SH-SY5Y (cell line): Measurements from ENCODE around the gene MSANTD1.

Source experiments
- GATA2 ChIP-seq: IDR thresholded peaks from 2 replicates; pipeline ENCODE4 v1.6.1; 2011; ENCODE audit warnings: mild to moderate bottlenecking, low read depth, low read length
- GATA3 ChIP-seq: IDR thresholded peaks from 2 replicates; pipeline ENCODE4 v1.6.1; 2011; ENCODE audit warnings: low read depth, mild to moderate bottlenecking, low read length, moderate library complexity

Gene MSANTD1

DNA sequence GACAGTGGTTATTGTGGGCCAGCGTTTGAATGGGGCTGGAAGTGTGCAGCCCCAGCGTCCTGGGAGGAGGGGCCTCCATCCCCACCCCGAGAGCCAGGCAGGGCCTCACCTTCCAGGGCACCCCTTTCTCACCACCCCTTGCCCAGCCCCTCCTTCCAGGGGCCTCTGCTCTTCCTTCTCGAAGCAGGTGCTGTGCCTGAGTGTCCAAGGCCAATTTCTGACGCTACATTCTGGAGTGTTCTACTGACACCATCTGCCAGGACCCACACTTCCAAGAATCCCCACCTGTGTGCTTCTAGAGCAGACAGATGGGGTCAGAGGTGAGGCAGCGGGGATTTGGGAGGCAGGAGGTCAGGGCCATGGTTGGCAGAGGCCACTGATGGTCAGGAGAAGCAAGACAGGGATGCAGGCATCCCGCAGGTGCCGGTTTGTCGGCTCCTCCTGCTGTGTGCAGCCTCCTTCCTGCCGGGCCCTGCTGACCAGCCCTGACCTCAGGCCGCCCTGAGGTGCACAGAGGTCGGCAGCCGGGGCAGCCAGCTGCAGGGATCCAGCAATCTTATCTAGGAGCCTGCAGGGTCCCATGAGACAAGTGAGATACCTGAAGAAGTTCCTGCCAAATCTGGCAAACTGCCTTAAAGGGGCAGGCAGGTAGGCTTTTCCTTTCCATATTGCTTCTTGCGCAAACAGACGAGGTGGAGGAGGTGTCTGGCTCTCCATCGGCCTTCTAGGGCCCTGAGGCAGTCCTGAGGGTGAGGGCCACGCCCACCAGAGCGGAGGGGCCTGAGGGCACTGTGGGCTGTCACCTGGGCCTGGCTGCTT, 18.8 kb downstream of the MSANTD1 start:
- TF ChIP-seq GATA3 (no peak), GATA2 (no peak)

DNA sequence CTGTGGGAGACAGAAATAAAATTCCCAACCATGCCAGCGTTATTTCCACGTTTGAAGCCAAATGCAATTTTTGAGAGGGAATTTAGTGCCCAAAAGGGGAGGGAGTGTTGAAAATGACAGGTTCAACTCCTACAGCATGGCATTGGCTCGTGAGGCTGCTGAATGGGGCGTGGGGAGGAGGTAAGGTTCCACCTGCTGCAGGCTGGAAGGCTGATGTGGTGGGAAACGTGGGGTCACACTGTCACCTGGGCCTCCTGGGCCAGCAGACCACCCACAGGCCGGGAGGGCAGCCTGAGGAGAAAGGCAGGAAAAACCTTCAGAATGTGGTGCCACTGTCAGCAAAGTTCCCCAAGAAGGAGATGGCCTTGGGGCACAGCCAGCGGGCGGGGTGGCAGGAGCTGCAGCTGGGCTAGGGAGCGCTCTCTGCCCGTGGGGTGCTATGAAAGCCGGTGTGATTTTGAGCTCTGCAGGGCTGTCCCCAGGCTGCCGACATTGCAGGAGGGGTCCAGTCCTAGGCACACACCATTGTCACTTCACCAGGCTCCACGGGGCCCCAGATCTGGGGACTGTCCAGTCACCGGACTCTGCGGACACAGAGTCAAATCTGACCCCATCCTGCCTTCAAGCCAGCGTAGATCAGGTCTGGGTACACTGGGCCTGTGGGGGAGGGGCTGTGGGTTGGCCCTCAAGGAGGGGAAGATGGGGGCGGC, 19.6 kb downstream of the MSANTD1 start:
- TF ChIP-seq GATA2 (no peak), GATA3 (no peak)

DNA sequence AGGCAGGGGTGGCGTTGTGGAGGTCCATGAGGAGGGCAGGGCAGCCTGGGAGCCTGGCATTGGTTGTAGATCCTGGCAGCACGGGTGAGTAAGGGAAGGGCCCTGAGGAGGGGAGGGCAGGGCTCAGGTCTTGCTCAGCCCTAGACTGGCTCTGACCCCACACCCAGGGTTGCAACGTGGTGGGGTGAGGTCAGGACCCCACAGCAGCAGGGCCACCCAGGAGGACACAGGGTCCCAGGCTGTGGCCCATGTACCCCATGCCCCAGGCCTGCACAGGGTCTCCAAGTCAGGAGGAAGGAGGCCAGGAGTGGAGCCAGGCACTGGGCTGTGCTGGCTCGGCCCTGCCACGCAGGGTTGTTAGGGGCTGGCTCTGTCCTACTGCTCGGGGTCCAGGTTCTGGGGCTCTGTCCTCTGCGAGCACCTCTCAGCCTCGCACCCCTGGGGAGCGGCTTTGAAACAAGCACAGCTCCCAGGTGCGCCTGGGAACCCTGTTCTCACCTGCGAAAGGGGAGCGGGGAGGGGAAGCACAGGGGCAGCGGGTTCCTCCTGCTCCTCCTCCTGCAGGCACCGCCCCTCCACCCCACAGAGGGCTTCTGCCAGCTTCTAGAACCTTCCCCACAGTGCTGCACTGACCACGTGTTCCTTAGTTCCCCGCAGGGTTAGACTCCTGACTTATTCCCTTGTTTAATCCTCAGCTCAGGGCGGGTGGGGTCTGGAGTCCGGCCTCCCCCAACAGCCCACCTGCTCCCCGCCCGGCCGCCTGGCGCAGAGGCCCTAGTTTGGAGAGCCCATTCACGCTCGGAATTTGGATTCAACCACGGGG, 20.4 kb downstream of the MSANTD1 start:
- no peak for TF ChIP-seq GATA2
- no peak for TF ChIP-seq GATA3

DNA sequence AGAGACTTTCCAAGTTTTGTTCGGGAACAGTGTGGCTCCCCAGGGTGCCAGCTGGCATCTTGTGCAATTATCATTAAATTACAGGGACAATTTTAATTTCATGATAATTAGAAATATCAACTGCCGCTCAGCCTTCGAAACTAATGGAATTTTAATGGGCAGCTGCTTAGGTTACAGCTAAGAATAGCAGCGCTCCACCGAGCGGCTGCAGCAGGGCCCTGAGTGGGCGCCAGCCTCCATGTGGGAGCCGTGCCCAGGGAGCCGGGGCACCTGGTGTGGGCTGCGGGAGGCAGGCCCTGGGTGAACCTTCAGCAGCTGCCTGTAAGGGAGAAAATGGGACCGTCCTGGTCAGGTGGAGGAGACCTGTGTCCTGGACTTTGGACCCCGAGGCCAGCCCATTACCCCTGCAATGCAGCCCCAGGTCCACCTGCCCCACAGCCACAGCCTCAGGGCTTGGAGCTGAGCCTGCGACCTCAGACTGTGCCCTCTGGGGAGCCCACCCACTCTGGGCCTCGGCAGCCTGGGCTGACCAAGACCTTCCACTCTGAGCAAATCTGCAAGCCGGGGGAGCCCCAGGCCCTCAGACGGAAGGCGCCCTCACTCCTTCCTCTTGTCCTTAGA, 21.1 kb downstream of the MSANTD1 start:
- TF ChIP-seq GATA3 (no peak), GATA2 (no peak)

DNA sequence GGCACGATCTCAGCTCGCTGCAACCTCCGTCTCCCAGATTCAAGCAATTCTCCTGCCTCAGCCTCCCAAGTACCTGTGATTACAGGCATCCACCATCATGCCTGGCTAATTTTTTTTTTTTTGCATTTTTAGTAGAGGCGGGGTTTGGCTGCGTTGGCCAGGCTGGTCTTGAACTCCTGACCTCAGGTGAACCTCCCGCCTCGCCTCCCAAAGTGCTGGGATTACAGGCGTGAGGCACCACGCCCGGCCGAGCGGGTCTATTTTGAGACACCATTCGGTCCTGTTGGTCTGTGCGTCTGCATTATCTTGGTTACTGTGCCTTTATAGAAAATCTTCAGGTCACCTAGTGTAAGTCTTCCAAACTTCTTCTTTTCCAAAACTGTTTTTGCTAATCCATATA, 22.2 kb downstream of the MSANTD1 start:
- no peak for TF ChIP-seq GATA2
- TF ChIP-seq GATA3 = no peak

DNA sequence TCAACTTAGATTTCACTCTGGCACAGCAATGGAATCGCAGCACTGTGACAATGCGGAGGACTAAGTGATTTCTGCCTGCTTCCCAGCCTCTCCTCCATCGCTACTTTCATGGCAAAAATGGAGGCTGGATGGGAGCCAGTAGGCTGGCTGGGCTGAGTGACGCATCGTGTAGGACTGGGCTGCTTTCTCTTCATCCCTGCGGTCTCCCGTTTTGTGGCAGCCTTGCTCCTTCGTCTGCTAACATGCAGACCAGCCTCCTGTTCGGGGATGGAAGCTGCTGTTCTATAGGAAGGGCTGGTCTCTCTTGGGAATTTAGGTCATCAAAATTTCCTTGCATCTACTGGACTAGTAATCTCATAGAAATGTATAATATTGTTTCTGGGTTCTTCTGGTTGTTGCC, 28.0 kb downstream of the MSANTD1 start:
- TF ChIP-seq GATA2 = no peak

DNA sequence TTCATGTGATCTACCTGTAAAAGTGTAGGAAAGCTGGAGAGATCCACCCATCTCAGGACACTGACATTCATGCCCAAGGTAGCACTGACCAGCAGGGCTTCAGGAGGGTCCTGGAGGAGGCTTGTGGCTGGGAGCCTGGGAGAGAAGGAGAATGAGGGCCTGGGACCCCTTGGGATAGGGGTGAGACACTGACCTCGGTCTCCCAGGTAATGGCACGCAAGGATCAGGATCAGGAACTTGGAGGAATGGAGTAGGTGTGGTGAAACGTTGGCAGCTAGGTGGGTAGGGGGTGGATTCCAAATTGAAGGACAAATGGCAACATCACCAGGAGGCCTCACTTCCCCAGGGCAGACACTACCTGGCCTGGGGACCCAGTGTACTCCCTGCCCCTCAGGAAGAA, 31.5 kb downstream of the MSANTD1 start:
- TF ChIP-seq GATA2 (no peak), GATA3 (no peak)

DNA sequence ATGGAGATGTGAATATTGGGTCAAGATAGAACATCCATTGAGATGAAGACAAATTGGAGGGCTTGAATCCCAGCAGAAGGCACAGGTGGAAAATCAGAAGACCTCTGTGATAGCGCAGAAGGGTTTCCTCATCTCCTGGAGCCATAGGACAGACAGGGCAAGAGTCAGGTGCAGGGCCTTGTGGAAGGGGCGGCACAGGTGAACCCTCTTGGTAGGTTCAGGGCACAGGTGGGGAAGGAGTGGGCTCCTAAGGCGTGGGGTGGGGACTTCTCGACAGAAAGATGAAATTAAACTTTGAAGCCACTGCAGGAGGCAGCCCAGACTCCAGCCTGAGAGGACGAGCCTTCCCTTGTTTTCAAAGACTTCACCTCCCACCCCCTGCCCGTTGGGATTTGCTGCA, 34.5 kb downstream of the MSANTD1 start:
- no peak for TF ChIP-seq GATA3
- TF ChIP-seq GATA2 = no peak

DNA sequence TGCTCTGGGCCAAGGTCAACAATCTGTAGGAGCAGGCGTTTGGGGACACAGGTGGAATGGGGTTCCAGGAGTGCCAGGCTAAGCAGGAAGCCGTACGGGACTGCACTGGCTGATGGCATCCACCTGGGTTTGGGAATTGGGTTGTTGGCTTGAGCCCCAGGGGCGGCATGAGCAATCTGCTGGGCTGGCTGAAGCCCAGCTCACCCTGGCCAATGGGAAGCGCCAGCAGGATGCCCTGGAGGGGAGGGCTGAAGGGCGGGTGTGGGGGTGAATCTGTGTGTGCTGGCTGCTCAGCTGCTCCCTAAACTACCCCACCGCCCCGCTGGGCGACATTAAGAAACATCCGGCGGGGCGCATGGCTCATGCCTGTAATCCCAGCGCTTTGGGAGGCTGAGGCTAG, 35.0 kb downstream of the MSANTD1 start:
- TF ChIP-seq GATA3 (no peak), GATA2 (no peak)

DNA sequence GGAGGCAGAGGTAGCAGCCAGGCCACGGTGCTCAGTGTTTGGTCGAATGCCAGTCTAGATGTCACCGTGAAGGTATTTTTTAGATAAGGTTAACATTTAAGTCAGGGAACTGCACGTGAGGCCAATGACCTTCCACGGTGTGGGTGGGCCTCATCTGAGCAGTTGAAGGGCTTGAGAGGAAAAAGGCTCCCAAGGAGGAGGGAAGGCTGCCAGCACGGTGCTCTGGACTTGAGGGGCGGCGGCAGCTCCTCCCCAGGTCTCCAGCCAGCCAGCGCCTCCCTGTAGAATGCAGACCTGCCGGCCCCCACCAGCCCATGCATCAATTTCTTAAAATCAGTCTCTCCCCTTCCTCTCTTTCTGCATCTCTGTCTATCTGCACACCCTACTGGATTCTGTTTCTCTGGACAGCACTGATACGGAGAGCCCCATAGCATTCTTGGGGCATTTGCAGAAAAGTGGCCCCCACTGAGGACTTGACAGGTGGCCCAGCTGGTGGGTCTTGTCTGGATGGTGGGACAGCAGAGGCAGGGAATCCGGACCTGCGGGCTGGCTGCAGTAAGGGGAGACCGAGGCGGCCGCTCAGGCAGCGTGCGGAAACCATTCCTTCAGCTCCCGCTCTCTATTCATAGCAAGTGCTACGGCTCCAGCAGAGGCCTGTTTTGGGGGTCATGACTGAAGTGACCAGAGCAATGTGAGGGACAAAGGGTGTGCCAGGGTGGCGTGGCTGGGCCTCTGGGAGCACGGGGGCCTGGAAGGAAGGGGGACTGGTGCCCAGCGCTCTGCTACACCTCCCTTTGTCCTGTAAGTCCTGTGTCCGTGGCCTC, 36.0 kb downstream of the MSANTD1 start:
- no peak for TF ChIP-seq GATA3
- TF ChIP-seq GATA2 = no peak

DNA sequence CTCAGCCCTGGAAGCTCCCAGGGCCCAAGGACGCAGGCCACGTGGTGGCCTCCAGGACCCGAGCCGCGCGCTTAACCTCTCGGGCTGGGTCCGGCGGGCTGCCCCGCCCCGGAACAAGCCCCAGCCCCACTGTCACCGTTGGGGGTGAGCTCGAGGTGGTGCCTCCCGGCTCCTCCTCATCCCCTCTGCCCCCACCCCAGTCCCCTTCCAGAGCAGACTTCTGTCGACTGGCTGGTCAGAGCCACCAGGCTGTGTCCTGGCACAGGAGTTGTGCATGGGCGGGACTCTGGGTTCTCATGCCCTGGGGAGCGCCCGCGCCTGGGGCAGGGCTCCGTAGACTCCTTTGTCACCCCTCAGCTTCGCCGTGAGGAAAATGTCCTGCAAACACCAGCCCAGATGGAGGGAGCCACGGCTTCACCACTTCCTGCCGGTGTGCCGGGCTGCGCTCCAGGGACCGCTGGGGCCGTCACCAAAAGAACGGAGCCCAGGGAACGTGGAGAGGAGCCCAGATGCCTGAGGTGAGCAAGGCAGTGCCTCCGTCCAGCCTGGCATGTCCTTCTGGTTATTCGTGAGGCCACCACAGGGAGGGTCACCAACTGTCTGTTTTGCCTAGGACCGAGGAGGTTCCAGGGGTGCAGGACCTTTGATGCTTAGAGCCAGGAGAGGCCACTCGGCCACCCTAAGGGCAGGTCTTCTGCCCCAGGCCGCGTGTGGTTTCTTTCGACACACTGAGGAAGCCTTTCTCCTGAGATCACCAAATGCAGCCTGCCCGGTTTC, 36.8 kb downstream of the MSANTD1 start:
- TF ChIP-seq GATA3 (no peak), GATA2 (no peak)

DNA sequence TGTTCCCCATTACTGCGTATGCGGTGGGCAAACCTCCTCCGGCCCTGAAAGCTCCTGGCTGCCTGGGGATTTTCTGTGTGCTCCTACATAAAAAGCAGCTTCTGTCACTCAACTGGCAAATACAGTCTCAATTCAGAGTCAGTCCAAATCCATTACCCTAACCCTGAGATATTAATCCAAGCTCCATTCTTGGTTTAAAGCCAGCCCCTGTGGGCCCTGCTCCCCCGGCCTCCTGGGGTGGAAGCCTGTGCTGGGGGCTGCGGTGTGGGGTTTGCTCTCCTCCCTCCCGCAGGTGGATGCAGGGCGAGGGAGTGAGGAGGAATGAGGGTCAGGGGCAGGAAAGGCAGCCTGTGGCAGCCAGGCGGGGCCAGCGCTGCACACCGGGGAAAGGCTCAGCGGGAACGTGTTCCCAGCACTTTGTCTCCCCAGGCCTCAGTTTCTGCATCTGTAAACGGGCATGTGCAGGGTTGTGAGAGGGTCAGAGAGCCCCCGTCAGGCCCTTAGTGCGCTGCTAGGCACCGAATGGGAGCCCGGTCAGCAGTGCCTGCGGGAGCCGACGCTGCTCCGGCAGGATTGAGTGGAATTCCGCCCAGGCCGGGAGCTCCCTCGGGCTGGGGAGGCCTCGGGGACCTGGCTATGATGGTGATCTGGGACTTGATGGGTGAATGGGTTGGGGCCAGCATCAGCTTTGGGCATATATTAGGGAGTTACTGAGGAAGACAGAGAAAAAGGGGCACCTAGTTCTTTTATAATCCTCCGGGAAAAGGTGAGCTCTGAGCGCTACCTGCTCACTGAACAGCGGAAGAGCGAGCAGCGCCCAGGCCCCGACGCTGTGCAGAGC, 37.6 kb downstream of the MSANTD1 start:
- TF ChIP-seq GATA2 (no peak), GATA3 (no peak)
